Stimulated activated CD8-positive, alpha-beta memory T cell treated with anti-CD3 and anti-CD28 coated beads, Interleukin-4, amount 100 ng/mL, for 24 hours (primary cell): ENCODE results near the gene SH3BGRL2.
A peak's percentile ranks its signal among the peaks of the same experiment; 100 is the strongest.

Source experiments
- DNase-seq: peaks from one replicate; pipeline ENCODE4 v3.0.0-alpha.2; 2020; ENCODE audit warnings: low read depth

SH3BGRL2 gene

DNA sequence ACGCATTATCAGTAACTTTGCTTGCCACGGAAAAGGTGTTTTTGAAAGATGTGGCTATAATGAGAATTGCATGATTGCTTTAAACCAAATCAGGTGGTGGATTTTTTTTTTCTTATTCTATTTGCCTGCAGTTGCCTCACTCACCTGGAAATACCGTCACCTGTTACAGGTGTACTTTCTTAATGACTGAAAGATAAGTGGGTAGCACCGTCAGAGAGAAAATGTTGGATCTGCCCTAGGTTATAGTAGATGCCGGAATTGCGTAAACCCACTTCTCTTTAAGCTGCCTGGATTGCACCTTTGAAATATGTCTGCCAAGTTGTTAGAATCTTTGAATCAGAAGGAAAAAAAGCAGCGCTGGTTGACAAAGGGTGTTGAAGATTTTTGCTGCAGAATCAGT, 68.5 kb downstream of the SH3BGRL2 start:
- DNase-seq = no peak

DNA sequence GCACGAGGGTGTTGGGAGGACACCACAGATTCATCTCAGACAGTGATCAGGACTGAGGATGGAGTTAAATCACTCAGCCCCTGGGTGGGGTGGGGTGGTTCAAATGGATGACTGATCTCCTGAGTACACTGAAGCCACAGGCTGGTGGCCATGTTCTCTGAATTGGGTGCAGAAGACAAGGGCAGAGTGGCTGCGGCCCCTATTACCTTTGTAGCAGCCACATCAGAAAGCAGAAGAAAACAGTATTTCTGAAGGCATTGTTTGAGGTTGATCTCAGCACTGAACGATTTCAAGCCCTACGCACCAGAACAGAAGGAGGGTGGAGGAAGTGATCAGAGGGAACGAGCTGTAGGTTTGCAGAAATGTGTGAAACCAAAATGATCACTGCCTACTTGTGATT, 71.6 kb downstream of the SH3BGRL2 start:
- DNase-seq = peak; percentile 16

GRCh38 chr6:79704200-79704599, 73.1 kb downstream of the SH3BGRL2 start:
- DNase-seq = no peak

- no peak for DNase-seq
These were observed 74.4 kb downstream of the SH3BGRL2 start for GRCh38 chr6:79705456-79705995.

DNA sequence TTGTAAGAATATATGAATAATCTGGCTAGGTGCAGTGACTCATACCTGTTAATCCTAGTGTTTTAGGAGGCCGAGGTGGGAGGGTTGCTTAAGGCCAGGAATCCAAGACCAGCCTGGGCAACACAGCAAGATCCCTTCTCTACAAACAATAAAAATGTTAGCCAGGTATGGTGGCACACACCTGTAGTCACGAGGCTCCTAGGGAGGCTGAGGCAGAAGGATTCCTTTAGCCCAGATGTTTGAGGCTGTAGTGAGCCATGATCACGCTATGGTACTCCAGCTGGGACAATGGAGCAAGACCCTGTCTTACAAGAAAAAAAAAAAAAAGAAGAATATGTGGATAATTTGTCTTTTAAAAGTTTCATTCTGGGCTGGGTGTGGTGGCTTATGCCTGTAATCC, 75.4 kb downstream of the SH3BGRL2 start:
- no peak for DNase-seq

DNA sequence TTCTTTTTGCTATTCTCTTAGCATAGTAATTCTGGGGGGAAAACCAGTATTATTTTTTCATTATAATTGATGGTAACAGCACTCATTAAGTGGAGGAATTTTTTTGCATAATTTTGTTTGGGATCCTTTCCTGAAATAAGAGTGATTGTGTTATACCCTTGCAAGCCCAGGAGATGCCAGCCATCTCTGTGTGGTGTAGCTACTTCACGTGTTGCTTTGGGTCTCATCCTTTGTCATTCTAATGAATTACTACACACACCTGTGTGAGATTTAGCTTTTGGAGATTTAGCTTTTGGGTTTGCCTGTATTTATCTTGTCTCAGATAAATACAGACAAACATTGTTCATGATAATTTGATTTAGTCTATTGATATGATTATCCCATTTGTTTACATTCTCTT, 76.5 kb downstream of the SH3BGRL2 start:
- DNase-seq = no peak

- no peak for DNase-seq
These were observed 77.1 kb downstream of the SH3BGRL2 start for GRCh38 chr6:79708095-79708791.

DNA sequence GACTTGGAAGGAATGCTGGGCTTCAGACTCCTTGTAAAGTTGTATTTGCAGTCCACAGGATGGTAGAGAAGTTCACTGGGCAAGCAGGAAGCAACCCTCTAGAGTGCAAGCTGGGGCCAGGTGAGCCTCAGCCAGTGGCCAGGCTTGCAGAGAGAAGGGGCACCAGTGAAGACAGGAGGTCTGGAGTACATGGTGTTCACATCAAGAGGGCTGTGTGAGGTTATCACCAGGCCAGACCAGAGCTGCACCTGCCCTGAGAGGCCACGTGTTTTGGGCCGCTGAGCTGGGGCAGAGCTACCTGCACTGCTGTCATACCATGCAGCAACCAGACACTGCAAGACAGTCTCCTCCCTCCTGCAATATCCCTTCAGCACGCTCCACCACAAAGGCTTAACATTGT, 79.0 kb downstream of the SH3BGRL2 start:
- DNase-seq = no peak

DNA sequence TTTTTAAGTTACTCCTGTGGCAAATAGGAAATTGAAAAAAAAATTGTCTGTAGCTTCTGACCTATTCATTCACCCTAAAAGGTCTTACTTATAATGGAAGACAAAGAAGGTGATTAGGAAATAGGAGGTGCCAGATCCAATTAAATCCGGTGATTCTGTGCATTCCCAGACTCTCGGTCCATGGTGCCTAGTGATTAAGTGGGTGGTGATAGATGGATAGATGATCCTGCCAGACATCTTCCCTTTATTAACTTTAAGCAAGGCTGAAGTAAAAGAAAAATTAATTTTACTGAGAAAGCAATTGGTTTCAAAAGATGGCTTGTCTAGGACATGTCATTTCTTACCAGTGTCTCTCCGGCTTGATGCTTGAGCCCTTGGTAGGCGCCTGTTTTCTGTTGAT, 80.0 kb downstream of the SH3BGRL2 start:
- no peak for DNase-seq

- no peak for DNase-seq
These were observed 81.0 kb downstream of the SH3BGRL2 start for GRCh38 chr6:79712144-79712543.

- no peak for DNase-seq
These were observed 81.5 kb downstream of the SH3BGRL2 start for GRCh38 chr6:79712616-79713135.

GRCh38 chr6:79713701-79714322, 82.7 kb downstream of the SH3BGRL2 start:
- peak; percentile 40 for DNase-seq

DNA sequence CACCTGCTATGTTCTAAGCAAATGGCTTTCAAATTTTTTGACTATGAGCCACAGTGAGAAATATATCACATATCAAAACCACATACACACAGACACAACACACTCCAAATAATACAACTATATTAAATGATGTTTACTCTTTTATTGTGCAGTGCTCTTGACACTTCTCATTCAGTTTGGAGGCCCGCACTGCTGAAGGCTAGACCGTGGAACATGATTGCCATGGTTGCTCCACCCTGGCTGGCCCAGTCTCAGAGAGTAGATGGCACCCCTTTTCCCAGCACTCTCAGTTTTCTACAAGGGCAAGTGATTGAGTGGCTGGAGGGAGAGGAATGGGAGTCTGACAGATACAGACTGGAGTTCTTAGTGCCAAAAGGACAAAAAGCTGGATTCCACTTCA, 86.9 kb downstream of the SH3BGRL2 start:
- no peak for DNase-seq

DNA sequence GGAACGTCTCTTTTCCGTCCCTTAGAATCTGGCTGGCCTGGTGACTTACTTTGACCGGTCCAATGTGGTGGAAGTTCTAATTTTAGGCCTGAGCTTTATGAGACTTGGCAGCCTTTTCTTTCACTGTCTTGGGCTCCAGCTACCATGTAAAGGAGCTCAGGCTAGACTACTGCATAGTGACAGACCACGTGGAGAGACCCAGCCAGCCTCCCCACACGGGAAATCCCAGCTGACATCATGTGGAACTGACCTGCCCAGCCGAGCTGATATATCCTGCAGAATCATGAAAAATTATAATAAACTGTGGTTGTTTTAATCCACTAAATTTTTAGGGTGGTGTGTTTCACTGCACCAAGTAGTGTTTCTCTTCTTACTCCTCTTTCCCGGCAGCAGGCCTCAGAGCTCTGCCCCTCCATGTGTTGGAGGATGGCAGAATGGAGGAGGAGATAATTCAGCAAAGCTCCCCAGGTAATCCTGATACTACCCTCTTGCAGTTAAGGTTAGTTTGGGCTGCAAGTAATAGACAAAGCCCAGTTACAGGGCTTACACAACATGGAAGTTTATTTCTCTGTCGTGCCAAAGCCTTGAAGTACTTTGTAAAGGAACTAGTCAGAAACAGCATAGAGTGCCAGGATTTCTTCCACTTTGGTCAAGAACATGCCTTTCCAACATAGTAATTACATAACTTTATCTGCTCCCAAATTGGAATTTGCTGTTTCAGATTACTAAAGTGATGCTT, 87.5 kb downstream of the SH3BGRL2 start:
- DNase-seq = no peak

- no peak for DNase-seq
These were observed 88.3 kb downstream of the SH3BGRL2 start for GRCh38 chr6:79719248-79719960.

GRCh38 chr6:79724816-79725215, 93.7 kb downstream of the SH3BGRL2 start:
- no peak for DNase-seq

GRCh38 chr6:79731471-79731870, 100.3 kb downstream of the SH3BGRL2 start:
- DNase-seq = no peak

DNA sequence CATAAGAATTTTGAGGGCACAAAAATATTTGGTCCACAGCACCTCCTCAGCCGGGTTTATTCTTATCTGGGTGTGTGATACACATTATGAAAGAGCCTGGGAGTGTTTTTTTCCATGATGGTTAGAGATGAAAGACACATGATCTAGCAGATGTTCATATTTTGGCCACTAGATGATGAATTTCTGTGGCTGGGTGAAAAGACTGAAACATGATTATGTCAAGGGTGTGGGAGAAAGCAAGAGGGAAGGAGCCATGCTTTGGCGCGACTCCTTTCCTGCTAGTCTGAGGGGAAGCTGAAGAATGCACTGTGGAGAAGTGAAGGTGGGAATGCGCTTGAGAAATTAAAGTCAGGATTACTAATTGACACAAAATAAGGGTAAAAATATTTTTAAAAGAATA, 102.3 kb downstream of the SH3BGRL2 start:
- DNase-seq = no peak

DNA sequence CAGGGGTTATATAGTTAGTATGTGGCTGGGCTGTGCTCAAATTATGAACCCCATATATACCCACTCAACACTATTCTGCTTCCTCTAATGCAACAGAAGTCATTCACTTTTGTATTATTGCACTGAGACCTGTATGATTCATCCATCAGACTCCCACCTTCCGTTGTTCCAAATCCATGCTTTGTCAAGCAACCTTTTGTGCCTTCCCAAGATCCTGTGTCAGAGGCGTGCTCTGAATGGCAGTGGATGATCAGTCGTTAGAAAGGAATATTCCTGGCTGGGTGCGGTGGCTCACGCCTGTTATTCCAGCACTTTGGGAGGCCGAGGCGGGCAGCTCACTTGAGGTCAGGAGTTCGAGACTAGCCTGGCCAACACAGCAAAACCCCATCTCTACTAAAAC, 103.2 kb downstream of the SH3BGRL2 start:
- DNase-seq = no peak

- no peak for DNase-seq
These were observed 104.1 kb downstream of the SH3BGRL2 start for GRCh38 chr6:79735183-79735582.

- no peak for DNase-seq
These were observed 106.0 kb downstream of the SH3BGRL2 start for GRCh38 chr6:79737172-79737571.

- no peak for DNase-seq
These were observed 110.9 kb downstream of the SH3BGRL2 start for GRCh38 chr6:79742030-79742429.
